22Rv1 (cell line): Measurements from ENCODE around the gene ARFGAP3.
"Not testable (repeated sequence)": the region's sequence is repeated elsewhere in the genome, so short reads cannot be mapped to it uniquely, and the experiment has no call there.

Experiments
- ZFX ChIP-seq: fragments of 450-650 bp; IDR thresholded peaks from 2 replicates; pipeline ENCODE4 v1.6.1; 2017; ENCODE audit warnings: antibody characterized with exemption, borderline replicate concordance
- TF ChIP-seq, protein P1 (sequence below): fragments of 450-650 bp; IDR thresholded peaks from 2 replicates; pipeline ENCODE4 v1.5.1; 2017; ENCODE audit warnings: mild to moderate bottlenecking

DNA sequence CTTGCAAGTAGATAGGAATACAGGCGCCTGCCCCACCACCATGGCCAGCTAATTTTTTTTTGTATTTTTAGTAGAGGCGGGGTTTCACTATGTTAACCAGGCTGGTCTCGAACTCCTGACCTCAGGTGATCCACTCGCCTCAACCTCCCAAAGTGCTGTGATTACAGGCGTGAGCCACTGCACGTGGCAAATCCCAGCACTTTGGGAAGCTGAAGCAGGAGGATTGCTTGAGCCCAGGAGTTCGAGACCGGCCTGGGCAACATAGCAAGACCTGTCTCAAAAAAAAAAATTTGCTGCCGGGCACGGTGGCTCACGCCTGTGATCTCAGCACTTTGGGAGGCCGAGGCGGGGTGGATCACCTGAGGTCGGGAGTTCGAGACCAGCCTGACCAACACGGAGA lies 102.0 kb downstream of the ARFGAP3 start:
- TF ChIP-seq, protein P1, sequence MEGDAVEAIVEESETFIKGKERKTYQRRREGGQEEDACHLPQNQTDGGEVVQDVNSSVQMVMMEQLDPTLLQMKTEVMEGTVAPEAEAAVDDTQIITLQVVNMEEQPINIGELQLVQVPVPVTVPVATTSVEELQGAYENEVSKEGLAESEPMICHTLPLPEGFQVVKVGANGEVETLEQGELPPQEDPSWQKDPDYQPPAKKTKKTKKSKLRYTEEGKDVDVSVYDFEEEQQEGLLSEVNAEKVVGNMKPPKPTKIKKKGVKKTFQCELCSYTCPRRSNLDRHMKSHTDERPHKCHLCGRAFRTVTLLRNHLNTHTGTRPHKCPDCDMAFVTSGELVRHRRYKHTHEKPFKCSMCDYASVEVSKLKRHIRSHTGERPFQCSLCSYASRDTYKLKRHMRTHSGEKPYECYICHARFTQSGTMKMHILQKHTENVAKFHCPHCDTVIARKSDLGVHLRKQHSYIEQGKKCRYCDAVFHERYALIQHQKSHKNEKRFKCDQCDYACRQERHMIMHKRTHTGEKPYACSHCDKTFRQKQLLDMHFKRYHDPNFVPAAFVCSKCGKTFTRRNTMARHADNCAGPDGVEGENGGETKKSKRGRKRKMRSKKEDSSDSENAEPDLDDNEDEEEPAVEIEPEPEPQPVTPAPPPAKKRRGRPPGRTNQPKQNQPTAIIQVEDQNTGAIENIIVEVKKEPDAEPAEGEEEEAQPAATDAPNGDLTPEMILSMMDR = not testable (repeated sequence)
- TF ChIP-seq ZFX = not testable (repeated sequence)
